Measurements from ENCODE around the gene PI4K2A. TPM values are rescaled to one million over a fixed set of nuclear protein-coding genes. Genes with fewer than 3 reads are reported as not detected.
A peak's percentile ranks its signal among the peaks of the same experiment; 100 is the strongest.

PI4K2A gene
- total and polyA plus RNA-seq, 8 donors = 4.2 to 13.6 (median 9.7) TPM

DNA sequence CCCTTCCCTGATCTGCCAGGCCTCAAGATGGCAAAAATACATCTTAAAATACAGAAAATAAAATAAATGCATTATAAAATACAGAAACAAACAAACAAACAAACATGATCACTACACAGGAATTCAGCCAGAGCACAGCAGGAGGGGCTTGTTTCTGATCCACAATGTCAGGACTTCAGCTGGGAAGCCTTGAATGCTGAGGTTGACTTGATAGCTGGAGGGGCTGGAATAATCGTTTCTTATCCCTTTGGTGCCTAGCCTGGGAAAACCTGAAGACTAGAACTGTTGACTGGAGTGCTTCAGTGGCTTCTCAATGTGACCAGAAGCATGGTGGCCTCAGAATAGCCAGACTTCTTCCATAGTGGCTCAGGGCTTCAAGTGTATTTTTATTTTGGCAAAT is 63.9 kb downstream of the PI4K2A start:
- Histone ChIP-seq H3K4me1 (peaks cover 0 to 21% (median 9%) of the 10 kb centered on the region in 4 donors), H3K27ac (no peak overlapping the region), H3K36me3 (no peaks in the 10 kb centered on the region), H3K9me3 (no peaks in the 10 kb centered on the region), H3K4me3 (no peak overlapping the region), H3K27me3 (no peaks in the 10 kb centered on the region)
- intact Hi-C loops (cut with DNase I; ENCODE audit: low total_unique reads) = no loop called here
- TF ChIP-seq, protein P1, sequence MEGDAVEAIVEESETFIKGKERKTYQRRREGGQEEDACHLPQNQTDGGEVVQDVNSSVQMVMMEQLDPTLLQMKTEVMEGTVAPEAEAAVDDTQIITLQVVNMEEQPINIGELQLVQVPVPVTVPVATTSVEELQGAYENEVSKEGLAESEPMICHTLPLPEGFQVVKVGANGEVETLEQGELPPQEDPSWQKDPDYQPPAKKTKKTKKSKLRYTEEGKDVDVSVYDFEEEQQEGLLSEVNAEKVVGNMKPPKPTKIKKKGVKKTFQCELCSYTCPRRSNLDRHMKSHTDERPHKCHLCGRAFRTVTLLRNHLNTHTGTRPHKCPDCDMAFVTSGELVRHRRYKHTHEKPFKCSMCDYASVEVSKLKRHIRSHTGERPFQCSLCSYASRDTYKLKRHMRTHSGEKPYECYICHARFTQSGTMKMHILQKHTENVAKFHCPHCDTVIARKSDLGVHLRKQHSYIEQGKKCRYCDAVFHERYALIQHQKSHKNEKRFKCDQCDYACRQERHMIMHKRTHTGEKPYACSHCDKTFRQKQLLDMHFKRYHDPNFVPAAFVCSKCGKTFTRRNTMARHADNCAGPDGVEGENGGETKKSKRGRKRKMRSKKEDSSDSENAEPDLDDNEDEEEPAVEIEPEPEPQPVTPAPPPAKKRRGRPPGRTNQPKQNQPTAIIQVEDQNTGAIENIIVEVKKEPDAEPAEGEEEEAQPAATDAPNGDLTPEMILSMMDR (IDR thresholded peaks at IDR 0.05) = no peak
- TF ChIP-seq EP300 (IDR thresholded peaks at IDR 0.05) (no peak), POLR2AphosphoS5 (IDR thresholded peaks at IDR 0.05) (no peak), POLR2A (IDR thresholded peaks at IDR 0.05) (no peak)
- WGBS, 5 donors = 65 to 70% (median 68%) methylated on average over 1 of the region's 1 CpG
- no peak for DNase-seq

DNA sequence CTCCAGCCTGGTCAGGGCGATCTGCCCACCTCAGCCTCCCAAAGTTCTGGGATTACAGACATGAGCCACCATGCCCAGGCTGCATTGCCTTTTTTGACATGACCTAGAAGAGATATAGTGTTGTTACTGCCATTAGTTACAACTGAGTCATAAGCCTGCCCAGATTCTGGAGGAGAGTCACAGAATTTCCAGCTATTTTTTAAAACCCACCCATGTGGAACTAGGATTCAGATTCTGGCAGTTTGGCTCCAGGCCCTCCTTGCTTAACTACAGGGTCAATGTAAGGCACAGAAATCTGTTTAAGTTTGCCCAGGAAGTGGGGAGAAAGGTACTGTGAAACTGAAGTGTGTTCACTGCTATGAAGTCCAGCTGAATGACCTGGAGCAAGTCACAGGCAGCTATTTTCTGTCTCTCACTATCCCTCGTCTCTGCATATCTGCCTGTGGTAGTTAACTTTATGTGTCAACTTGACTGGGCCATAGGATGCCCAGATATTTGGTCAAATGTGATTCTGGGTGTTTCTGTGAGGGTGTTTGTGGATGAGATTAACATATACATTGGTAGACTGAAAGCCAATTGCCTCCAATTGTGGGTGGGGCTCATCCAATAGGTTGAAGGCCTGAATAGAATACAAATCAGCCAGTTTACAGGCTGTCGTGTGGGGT is 64.7 kb downstream of the PI4K2A start:
- Histone ChIP-seq H3K9me3 (no peaks in the 10 kb centered on the region), H3K4me1 (peaks cover 0 to 29% (median 15%) of the 10 kb centered on the region in 4 donors), H3K4me3 (no peak overlapping the region), H3K27me3 (no peaks in the 10 kb centered on the region), H3K27ac (no peak overlapping the region), H3K36me3 (no peaks in the 10 kb centered on the region)
- TF ChIP-seq, protein P1 (IDR thresholded peaks at IDR 0.05) = no peak
- TF ChIP-seq EP300 (IDR thresholded peaks at IDR 0.05) (no peak), POLR2AphosphoS5 (IDR thresholded peaks at IDR 0.05) (no peak), POLR2A (IDR thresholded peaks at IDR 0.05) (no peak)
- DNase-seq = no peak
- WGBS, 5 donors = 78 to 91% (median 87%) methylated on average over 3 of the region's 3 CpGs
- intact Hi-C loops (cut with DNase I; ENCODE audit: low total_unique reads) = no loop called here

DNA sequence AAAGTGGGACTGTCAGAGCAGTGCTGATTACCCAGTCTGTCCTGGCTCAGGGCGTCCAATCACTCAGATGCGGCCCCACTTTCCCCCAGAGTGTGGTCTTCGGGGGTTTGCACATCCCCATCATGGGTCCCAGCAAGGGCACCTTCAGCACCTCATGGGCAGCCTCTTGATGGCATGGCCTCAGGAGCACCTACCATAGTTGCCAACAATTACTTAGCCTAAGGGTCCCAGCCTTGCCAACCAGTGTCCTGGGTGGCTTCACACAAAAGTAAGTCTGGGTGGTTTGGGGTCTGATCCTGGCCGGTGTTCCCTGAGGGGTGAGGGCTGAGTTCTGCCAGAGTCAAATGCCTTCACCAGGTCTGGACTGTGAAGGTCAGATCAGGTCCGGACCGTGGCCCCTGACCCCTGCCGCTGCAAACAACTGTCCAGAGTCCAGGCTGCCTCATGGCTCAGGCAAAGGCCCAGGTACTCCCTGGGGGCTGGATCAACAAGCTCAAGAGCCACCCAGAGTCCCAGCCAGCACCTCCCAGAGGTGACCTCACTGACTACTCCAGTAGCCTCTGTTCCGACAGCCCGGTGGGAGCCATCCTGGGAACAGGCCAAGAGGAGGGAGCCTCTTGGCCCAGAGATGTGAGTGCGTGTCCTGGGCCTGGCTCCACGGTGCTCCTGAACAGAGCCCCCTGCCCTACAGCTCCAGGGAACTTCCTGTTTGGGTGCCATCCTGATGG is 66.8 kb downstream of the PI4K2A start:
- Histone ChIP-seq H3K36me3 (no peaks in the 10 kb centered on the region), H3K4me3 (no peak overlapping the region), H3K9me3 (no peaks in the 10 kb centered on the region), H3K4me1 (peaks cover 0 to 22% (median 17%) of the 10 kb centered on the region in 4 donors), H3K27me3 (no peaks in the 10 kb centered on the region), H3K27ac (peak overlapping the region in 1 of 5 donors; percentile 82)
- WGBS, 5 donors = 82 to 86% (median 85%) methylated on average over 5 to 11 of the region's 11 CpGs
- no peak for DNase-seq
- no peak for TF ChIP-seq EP300 (IDR thresholded peaks at IDR 0.05)
- no peak for TF ChIP-seq POLR2A (IDR thresholded peaks at IDR 0.05)
- TF ChIP-seq, protein P1 (IDR thresholded peaks at IDR 0.05) = no peak
- no peak for TF ChIP-seq POLR2AphosphoS5 (IDR thresholded peaks at IDR 0.05)
- intact Hi-C loops (cut with DNase I; ENCODE audit: low total_unique reads) = no loop called here

DNA sequence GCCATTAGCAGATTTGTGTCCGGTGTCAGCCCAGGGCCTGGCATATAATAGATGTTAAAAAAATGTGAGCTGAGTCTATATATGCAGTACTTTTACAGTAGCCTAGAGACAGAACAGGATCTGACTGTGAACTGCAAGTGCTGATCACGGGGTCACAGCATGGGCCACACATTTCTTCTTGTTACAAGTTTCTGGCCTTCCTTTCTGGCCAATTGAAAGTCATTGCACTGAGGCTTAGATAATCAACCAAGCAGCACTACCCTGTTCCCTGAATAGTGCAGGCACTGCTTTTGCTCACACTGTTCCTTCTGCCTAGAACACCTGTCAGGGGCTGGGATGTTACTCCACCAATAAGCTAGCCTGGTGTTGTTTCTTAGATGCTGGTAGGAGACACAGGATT is 67.7 kb downstream of the PI4K2A start:
- Histone ChIP-seq H3K27ac (peak overlapping the region in 2 of 5 donors; percentile 53 to 82), H3K9me3 (no peaks in the 10 kb centered on the region), H3K27me3 (no peaks in the 10 kb centered on the region), H3K4me1 (peaks cover 4 to 31% (median 25%) of the 10 kb centered on the region in 4 donors), H3K4me3 (no peak overlapping the region), H3K36me3 (no peaks in the 10 kb centered on the region)
- no peak for TF ChIP-seq POLR2A (IDR thresholded peaks at IDR 0.05)
- TF ChIP-seq, protein P1 (IDR thresholded peaks at IDR 0.05) = no peak
- TF ChIP-seq EP300 (IDR thresholded peaks at IDR 0.05) = no peak
- TF ChIP-seq POLR2AphosphoS5 (IDR thresholded peaks at IDR 0.05) = no peak
- DNase-seq = no peak
- intact Hi-C loops (cut with DNase I; ENCODE audit: low total_unique reads) = no loop called here
- 78 to 92% (median 84%) methylated on average over 2 of the region's 2 CpGs for WGBS, 5 donors

Measured in stomach (tissue), 9 donors.